ENCODE data around the gene HNF1A. TPM values are rescaled to one million over a fixed set of nuclear protein-coding genes. Genes with fewer than 3 reads are reported as not detected.

The HNF1A gene
- total and polyA plus RNA-seq, 9 of the 15 experiments (the other 6 are each of a cell fraction or from before 2014, with no cell fraction given) = not detected

GRCh38 chr12:120965534-120966091 lies 12.7 kb upstream of the HNF1A start:
- 44% methylated on average over 12 of the region's 13 CpGs for WGBS (ENCODE audit: insufficient coverage, low coverage, missing lambda C conversion rate)
- no peak for TF ChIP-seq ZNF146 (CRISPR knock-in tag; IDR thresholded peaks at IDR 0.05; ENCODE audit: unreplicated experiment)
- TF ChIP-seq ATF7 (IDR thresholded peaks at IDR 0.05) = no peak
- TF ChIP-seq CC2D1A (IDR thresholded peaks at IDR 0.05) = no peak
- no peak for TF ChIP-seq ZNF436 (CRISPR knock-in tag; IDR thresholded peaks at IDR 0.05)
- TF ChIP-seq XRCC4 (IDR thresholded peaks at IDR 0.05; ENCODE audit: extremely low read depth, insufficient read depth, insufficient read length) = no peak
- no peak for TF ChIP-seq CTCFL (IDR thresholded peaks at IDR 0.05; ENCODE audit: borderline replicate concordance, insufficient read depth, low read depth, low read length, poor library complexity, severe bottlenecking)
- no peak for TF ChIP-seq CREM (IDR thresholded peaks at IDR 0.05; ENCODE audit: low read depth)
- TF ChIP-seq PCBP1 (IDR thresholded peaks at IDR 0.05; ENCODE audit: low read depth, low read length, poor library complexity, severe bottlenecking) = no peak
- no peak for TF ChIP-seq HOXB6 (CRISPR knock-in tag; IDR thresholded peaks at IDR 0.05; ENCODE audit: borderline replicate concordance)
- no peak for TF ChIP-seq ZNF217 (CRISPR knock-in tag; IDR thresholded peaks at IDR 0.05)
- H2AFZ ChIP-seq (ENCODE audit: low read depth, low read length) = no peak overlapping the region
- CTCF ChIA-PET (ENCODE audit: low intra/inter-chr PET ratio) = no interaction called here
- H3K9ac ChIP-seq (ENCODE audit: insufficient read depth in 1 of 2, low read depth in 2 of 2, low read length in 2 of 2) = no peak overlapping the region; a peak in 1 of 4 replicates
- FAIRE-seq (no peak), ATAC-seq (no peak), DNase-seq (ENCODE audit: extremely low read depth in 1 of 4, low spot score in 3 of 4) (no peak)
- H4K20me1 ChIP-seq (replicated peaks; ENCODE audit: control insufficient read depth, insufficient read depth, low read length) = no peaks in the 10 kb centered on the region
- POLR2A ChIA-PET = interaction anchor here (1.0 kb wide), 1 partner anchor 14 kb away, joined by 5 read pairs; no protein-coding TSS in a partner anchor
- intact Hi-C loops (cut with micrococcal nuclease) = no loop called here
- H3K4me1 ChIP-seq (replicated peaks in 1 of 2; ENCODE audit: control insufficient read depth in 2 of 2, insufficient read depth in 2 of 2, low read length in 2 of 2) = peaks cover 0 to 7% of the 10 kb centered on the region in 2 experiments; a peak in 1 of 5 replicates
- H3K4me3 ChIP-seq = no peak overlapping the region
- no peak overlapping the region for H3K4me2 ChIP-seq (ENCODE audit: insufficient read depth, low read length)
- BruUV-seq (replicated peaks) = no TSS peak
- no peaks in the 10 kb centered on the region for H3K9me3 ChIP-seq (replicated peaks; ENCODE audit: control insufficient read depth, insufficient read depth, low read depth, low read length)
- no peaks in the 10 kb centered on the region for H3K9me1 ChIP-seq (ENCODE audit: control insufficient read depth, insufficient read depth, low read length)
- H3K36me3 ChIP-seq (ENCODE audit: control insufficient read depth, insufficient read depth, low read length) = no peaks in the 10 kb centered on the region
- no peaks in the 10 kb centered on the region for H3K27me3 ChIP-seq (ENCODE audit: control insufficient read depth in 2 of 2, insufficient read depth in 2 of 2, low read length in 2 of 2)
- no peaks in the 10 kb centered on the region for H3K79me2 ChIP-seq (ENCODE audit: control insufficient read depth, insufficient read depth, low read length)
- no peak overlapping the region for H3K27ac ChIP-seq (ENCODE audit: extremely low read depth, low read depth, low read length)
- in situ Hi-C loops (cut with MboI) = no loop called here

Data from K562 (cell line).